GM19193 (cell line): Measurements from ENCODE around the gene MAN1B1.

Source experiments
- POLR2A ChIP-seq: IDR thresholded peaks from 4 replicates; pipeline ENCODE4 v1.6.1; 2011; ENCODE audit not compliant: insufficient read depth, insufficient read length; ENCODE audit errors: extremely low read depth

The MAN1B1 gene

DNA sequence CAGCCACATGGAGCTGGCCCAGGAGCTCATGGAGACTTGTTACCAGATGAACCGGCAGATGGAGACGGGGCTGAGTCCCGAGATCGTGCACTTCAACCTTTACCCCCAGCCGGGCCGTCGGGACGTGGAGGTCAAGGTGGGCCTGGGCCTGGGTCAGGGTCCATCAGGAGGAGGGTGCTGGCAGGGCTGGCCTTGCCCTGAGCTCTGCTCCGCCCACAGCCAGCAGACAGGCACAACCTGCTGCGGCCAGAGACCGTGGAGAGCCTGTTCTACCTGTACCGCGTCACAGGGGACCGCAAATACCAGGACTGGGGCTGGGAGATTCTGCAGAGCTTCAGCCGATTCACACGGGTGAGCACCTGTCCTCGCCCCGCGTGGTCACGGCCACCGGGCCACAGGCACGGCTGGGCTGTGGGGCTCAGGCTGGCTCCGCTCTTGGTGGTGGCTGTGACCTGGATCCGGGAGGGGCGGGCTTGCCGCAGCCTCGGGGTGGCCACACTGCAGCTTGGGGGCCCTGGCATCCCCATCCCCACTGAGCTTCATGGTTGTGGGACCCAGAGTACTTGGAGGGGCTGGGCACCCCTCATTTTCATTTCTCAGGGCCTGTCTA is 20.6 kb downstream of the MAN1B1 start:
- peak; percentile 18 for TF ChIP-seq POLR2A

GRCh38 chr9:137107982-137108381 is 21.2 kb downstream of the MAN1B1 start:
- TF ChIP-seq POLR2A = no peak

DNA sequence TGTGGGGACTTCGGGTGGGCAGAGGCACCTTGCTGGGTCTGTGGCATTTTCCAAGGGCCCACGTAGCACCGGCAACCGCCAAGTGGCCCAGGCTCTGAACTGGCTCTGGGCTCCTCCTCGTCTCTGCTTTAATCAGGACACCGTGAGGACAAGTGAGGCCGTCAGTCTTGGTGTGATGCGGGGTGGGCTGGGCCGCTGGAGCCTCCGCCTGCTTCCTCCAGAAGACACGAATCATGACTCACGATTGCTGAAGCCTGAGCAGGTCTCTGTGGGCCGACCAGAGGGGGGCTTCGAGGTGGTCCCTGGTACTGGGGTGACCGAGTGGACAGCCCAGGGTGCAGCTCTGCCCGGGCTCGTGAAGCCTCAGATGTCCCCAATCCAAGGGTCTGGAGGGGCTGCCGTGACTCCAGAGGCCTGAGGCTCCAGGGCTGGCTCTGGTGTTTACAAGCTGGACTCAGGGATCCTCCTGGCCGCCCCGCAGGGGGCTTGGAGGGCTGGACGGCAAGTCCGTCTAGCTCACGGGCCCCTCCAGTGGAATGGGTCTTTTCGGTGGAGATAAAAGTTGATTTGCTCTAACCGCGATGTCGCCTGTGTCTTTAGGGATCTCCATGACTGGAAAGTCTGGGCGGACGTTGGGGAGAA is 21.9 kb downstream of the MAN1B1 start:
- TF ChIP-seq POLR2A = no peak

DNA sequence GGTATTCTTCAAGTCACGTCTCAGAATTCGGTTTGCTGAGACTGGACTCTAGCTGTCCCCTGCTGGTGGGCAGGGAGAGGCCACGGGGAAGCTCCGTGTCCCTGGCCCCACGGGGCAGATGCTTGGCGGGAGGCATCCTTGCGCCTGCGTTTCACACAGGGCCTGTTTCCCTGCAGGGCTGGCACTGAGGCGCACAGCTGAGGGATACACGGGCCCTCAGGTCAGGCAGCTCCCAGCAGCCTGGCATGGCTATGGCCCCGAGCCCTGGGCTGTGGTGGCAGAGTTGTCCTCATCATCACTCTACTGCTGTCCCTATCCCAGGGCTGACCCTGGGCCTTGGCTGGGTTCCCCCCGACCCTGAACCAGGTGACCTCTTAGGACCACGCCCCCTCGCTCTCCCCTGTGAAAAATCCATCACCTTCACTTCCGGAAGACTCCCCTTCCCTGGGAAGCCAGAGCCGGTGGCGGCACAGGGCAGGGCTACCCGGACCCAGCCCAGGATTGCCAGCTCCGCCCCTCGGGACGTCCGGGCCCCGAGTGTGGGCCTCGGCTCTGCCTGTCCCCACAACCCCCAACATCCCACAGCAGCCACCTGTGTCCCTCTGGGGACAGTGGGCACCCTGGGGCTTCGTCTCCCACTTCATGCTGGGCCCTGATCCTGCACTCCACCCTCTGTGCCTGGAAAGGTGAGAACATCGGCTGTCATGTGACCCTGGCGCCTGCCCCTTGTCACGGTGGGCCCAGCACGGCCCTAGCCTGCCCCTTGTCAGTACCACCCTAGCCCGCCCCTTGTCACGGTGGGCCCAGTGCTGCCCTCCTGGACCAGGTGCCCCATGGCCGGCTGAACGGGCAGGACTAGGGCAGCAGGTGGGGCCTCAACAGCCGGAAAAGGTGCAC is 22.7 kb downstream of the MAN1B1 start:
- TF ChIP-seq POLR2A = no peak

DNA sequence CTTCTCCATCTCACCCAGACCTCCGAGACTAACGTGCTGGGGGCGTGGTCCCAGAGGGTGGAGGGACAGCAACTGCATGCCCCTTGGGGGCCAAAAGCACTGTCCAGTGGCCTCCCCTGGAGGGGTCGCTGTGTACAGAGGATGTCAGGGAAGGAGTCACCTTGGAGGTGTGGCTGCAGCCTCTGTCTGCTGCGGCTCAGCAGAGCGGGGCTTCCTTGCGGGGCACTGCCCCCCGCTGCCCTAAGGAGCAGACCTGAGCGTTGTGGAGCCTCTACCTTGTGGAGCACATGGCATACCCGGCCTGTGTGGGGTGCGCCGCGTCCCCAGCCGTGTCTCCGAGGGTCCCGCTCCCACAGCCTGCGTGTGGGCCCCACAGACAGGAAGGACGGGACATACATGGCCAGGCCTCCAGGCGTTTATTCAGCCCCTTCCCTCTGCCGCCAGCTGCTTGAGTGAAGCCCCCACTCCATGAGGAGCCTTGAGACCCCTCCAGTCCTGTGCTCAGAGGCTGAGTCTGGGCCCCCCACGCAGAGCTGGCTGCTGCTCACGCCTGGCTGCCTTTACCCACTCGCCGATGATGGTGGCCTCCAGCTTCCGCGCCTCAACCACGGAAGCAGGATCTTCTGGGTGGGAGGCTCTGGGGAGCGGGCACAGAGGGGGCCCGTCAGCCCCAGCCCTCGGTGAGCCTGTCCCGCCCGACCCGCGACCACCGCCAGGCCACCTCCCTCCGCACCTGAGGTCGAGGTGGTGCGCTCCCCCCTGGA is 23.5 kb downstream of the MAN1B1 start:
- no peak for TF ChIP-seq POLR2A

- no peak for TF ChIP-seq POLR2A
These were observed 24.4 kb downstream of the MAN1B1 start for GRCh38 chr9:137110911-137111787.

- TF ChIP-seq POLR2A = no peak
These were observed 25.2 kb downstream of the MAN1B1 start for GRCh38 chr9:137111788-137112563.

GRCh38 chr9:137112564-137113384 is 26.0 kb downstream of the MAN1B1 start:
- no peak for TF ChIP-seq POLR2A

DNA sequence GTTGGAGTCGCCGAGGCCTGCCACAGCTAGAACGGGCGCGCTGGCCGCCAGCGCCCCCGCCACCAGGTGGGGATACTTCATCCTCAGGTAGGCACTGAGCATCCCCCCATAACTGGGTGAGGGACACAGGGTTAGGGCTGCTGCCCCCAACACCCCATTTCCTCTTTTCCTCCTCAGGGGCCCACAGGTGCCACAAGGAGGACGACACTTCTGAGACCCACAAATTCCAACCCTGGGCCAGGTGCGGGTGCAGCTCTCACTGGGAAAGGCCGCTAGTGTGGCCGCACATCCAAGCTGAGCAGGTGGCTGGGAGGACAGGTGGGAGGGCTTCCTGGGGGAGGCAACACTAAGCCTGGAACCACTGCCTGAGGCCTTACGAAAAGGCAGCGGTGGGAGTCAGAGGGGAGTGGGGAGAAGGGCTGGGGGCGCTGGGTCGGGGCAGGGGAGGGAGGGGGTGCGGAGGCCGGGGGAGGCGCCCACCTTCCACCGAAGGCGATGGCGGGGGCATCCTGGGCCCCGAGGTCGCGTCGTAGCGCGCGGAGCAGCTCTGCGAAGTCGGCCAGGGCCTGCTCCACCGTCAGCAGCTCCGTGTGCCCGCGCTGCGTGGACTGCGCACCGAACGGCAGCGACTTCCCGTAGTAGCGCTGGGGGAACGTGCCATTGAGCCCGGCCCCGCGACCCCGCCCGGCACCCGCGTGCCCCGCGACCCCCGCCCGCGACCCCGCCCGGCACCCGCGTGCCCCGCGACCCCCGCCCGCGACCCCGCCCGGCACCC is 26.8 kb downstream of the MAN1B1 start:
- TF ChIP-seq POLR2A = no peak

DNA sequence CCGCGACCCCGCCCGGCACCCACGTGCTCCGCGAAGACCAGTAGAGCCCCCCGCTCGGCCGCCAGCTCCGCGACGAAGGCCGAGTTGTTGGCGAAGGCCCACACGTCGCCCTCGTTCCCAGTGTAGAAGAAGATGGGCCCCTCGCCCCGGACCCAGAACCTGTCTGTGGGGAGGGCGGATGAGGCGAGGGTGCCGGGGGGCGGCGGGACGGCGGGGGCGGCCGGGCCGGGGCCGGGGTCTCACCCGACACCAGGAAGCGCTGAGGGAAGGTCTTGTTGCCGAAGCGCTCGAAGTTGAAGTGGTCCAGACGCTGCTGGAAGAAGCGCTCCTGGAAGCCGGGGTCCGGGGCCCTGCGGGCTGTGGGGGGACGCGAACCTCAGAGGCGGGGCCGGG is 27.4 kb downstream of the MAN1B1 start:
- no peak for TF ChIP-seq POLR2A

- peak; percentile 73 for TF ChIP-seq POLR2A
These were observed 28.0 kb downstream of the MAN1B1 start, which contains the start of gene DPP7 for GRCh38 chr9:137114613-137115393. Gene DPP7, minus strand, starts transcription at chr9:137114733. Its CDS starts 20 bp downstream, at chr9:137114713.

DNA sequence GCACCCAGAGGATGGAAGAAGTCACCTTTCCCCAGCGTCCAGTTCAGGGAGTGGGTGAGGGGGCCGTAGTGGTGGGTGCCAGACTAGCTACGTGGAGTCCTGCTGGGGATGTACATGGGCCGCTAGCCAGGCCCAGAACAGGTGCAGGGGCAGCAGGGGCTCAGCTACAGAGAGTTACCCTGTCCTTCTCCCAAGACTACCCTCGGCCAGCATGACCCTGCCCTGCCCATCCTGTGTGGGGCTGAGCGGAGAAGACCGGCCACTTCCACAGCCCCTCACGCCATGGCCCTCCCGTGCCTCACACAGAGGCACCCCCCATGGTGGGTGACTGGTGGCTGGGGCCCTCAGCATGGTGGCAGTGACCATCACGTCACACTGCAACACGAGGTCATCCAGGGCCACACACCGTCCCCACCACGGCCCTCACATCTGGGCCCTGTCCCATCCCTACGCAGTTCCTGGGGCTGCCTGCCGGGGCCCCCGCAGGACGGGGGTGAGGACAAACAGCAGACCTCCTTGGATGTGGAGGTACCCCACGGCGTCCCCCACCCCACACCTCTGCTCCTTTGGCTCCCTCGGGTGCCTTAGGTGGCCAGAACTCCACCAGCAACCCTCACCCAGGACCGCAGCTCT is 28.7 kb downstream of the MAN1B1 start:
- TF ChIP-seq POLR2A = no peak
